D721Med (cell line): ENCODE data around the gene BRD3.

Source experiments
- DNase-seq: peaks from one replicate; pipeline ENCODE4 v3.0.0; 2011; ENCODE audit warnings: low spot score; ENCODE audit not compliant: insufficient read length
- FAIRE-seq: peaks from 2 replicates; lab custom pipeline; 2011; peaks lifted over from hg19 to GRCh38; lab: Jason Lieb, UNC
- TF ChIP-seq, protein P1 (sequence below): IDR thresholded peaks from 2 replicates; pipeline ENCODE4 v1.5.1; 2012; ENCODE audit warnings: mild to moderate bottlenecking, control low read depth; ENCODE audit not compliant: insufficient read depth; ENCODE audit errors: missing control alignments

Gene BRD3

DNA sequence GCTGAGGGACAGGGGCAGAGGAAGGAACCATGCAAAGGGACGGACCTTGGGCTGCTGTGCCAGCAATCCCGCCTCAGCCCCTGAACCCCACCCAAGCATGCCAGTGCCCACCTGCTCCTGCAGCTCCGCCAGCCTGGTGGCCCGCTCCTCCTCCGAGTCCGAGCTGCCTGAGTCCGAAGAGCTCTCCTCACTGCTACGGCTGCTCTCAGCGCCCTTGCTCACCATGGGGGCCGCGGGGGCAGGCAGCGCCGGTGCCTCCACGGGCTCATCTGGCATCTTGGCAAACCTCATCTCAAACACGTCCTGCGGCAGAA lies 26.2 kb downstream of the BRD3 start:
- TF ChIP-seq, protein P1, sequence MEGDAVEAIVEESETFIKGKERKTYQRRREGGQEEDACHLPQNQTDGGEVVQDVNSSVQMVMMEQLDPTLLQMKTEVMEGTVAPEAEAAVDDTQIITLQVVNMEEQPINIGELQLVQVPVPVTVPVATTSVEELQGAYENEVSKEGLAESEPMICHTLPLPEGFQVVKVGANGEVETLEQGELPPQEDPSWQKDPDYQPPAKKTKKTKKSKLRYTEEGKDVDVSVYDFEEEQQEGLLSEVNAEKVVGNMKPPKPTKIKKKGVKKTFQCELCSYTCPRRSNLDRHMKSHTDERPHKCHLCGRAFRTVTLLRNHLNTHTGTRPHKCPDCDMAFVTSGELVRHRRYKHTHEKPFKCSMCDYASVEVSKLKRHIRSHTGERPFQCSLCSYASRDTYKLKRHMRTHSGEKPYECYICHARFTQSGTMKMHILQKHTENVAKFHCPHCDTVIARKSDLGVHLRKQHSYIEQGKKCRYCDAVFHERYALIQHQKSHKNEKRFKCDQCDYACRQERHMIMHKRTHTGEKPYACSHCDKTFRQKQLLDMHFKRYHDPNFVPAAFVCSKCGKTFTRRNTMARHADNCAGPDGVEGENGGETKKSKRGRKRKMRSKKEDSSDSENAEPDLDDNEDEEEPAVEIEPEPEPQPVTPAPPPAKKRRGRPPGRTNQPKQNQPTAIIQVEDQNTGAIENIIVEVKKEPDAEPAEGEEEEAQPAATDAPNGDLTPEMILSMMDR = no peak
- no peak for FAIRE-seq
- DNase-seq = no peak

DNA sequence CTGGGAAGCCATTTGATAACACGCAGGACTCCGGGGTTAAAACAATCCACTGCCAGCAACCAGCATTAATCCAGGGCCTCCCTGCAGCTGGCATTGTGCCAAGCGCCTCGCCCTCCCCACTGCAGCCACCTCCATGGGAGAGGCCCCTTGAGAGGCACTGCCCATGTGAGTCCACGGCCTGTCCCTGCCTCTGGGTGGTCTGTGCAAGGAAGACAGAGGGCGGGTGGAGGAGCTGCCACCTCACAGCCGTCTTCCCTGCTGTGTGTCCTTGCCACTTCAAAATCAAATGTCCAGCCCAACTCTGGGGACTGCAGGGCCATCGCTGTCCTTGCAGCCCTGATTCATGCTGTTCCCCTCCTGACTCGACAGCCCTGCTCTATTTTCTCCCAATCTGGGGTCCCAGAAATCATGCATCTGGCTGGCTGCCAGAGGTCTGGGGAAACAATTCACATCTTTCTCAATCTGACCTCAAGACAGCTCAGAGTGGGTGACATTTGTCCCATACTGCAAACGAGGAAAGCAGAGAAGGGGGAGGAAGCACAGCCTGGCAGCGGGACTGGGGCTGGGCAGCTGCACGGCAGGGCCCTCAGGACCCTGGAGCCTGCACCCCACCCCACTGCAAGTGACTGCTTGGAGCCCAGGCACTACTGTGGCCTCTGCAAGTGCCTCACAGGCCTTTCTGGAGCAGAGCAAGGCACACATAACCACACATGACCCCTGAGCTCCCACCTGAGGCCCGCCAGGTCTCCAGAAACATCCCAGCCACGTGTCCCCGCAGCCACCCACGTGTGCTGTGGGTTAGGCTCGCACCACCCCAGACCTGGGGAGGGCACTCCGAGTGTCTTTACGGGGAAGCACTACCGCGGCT lies 26.8 kb downstream of the BRD3 start:
- TF ChIP-seq, protein P1 = no peak
- DNase-seq (no peak), FAIRE-seq (no peak)

DNA sequence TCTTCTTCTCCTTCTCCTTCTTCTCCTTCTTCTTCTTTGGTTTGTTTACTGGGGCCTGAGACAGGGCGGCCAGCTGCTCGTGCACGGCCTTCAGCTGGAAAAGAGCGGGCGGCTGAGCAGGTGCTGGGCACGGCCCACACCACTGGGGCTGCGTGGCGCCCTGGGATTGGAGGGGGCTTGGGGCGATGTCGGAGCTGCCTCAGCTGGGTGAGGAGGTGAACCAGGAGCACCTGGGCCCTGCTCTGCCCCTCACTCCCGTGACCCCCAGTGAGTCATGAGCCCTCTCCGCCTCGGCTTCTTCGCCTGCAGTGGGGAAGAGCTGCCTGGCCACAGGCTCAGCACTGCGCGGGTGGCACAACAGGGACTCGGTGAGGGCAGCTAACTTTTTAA lies 27.7 kb downstream of the BRD3 start:
- DNase-seq = no peak
- no peak for FAIRE-seq
- TF ChIP-seq, protein P1 = no peak

DNA sequence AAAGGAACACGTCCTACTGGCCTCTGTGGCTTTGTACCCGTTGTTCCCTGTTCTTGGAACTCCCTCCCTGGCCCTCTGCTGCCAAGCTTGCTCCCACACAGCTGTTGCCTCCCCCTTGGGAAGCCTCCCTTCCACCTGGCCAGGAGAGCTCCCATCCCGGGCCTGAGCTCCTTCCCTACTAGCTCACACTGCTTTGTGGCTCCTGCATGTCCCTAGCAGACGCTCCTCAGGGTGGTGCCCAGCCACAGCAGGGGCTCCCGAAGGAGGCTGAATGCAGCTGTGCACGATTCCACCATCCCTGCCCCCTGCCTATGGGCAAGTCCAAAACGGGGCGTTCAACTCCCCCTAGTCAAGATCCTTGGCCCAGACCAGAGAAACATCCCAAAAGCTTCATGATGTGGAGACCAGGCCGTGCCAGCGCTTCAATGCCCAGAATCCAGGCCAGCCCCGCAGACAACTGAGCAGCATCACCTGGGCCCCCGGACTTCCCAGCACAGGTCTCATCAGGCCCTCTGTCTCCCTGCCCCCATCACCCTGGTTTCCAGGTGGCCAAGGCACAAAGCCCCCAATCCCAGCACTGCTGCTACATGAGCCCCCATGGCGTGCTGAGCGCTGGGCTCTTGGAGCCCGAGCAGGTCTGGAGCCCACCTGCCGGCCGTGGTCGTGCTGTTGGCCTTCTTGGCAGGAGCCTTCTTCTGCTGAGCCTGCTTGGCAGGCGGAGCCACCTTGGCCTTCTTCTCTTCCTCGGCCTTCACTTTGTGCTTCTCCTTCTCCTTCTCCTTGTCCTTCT lies 28.2 kb downstream of the BRD3 start:
- FAIRE-seq (no peak), DNase-seq (no peak)
- TF ChIP-seq, protein P1 = no peak

DNA sequence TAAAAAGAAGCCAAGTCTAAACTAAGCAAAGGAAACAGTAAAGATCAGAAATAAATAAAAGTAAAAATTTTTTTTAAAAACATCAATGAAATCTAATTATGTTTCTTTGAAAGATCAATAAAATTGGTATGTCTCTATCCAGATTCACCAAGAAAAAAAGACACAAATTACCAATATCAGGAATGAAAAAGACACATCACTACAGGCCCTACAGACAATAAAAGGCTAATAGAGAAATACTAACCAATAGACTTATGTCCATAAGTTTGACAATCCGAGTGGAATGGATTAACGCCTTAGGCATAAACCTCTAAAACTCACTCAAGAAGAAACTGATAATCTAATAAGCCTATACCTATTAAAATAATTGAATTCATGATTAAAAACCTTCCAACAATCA lies 30.2 kb downstream of the BRD3 start:
- FAIRE-seq = no peak
- TF ChIP-seq, protein P1 = no peak

DNA sequence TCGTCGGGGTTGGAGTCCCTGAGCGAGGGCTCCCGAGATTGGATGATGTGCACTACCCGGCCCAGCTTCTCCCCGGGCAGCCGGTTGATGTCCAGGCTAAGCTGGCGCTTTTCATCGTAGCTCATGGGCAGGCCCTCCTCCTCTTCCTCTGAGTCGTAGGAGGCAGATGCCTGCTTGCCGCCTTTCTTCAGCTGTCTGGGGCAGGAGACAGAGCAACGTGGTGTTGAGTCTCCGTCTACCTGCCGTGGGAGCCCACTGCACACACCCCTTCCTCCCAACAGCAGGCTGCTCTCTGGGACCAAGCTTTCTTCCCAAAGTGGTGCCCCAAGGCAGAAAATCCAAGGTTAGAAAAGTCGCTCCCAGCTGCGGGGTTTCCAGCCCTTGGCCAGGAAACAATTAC lies 31.7 kb downstream of the BRD3 start:
- DNase-seq (no peak), FAIRE-seq (no peak)
- TF ChIP-seq, protein P1 = no peak

More for the DNA sequence above, 30.2 kb downstream of the BRD3 start:
- DNase-seq = no peak
